Central memory CD4-positive, alpha-beta T cell (primary cell): ENCODE data around the gene FIGNL2.
"Not testable (repeated sequence)": the region's sequence is repeated elsewhere in the genome, so short reads cannot be mapped to it uniquely, and the experiment has no call there.

Source experiments
- DNase-seq: peaks from one replicate; pipeline ENCODE4 v3.0.0; 2022

The FIGNL2 gene

DNA sequence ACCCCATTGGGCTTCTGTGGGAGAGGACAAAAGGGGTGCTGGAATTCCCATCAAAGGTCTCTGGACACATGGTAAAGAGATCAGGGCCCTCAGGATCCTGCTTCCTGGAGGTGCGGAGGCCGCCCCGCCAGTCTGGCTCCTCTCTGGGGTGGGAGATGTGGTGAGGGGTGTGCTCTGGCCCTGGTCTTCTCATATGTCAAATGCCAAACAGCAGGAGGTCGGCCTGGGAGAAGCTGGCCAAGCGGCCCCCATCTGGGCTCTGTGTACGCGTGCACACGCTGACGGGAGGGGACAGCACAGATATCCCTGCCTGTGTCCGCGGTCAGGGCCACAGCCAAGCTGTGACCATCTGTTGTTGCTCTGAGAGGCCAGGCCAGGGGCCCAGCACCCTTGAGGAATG, 14.1 kb downstream of the FIGNL2 start:
- no peak for DNase-seq

DNA sequence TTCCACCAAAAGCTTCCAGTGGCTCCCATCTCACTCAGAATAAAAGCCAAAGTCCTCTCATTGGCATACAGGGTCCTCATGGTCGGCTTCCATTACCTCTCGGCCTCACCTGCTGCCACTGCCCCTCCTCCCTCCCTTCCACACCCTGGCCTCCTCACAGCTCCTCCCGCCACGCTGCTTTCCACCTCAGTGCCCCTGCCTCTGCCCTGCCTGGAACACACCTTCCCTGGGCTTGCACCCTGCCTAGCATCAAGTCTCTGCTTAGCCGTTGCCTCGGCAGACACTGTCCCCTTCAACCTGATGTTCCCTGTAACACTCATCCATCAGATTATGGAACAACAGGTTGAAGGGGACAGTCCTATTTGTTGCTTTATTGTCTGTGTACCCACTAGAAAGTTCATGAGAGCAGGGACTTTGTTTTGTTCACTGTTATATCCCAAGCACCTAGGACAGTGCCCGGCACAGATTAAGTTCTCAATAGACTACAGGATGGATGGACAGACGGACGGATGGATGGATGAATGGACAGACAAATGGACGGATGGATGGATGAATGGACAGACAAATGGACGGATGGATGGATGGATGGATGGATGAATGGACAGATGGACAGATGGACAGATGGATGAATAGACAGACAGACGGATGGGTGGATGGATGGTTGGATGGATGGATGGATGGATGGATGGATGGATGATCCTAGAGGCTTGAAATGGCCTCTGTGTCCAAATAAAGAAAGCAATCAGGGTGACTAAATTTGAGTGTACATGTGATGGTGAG, 14.9 kb downstream of the FIGNL2 start:
- no peak for DNase-seq

GRCh38 chr12:51832354-51833107, 16.0 kb downstream of the FIGNL2 start:
- DNase-seq, result no peak

DNA sequence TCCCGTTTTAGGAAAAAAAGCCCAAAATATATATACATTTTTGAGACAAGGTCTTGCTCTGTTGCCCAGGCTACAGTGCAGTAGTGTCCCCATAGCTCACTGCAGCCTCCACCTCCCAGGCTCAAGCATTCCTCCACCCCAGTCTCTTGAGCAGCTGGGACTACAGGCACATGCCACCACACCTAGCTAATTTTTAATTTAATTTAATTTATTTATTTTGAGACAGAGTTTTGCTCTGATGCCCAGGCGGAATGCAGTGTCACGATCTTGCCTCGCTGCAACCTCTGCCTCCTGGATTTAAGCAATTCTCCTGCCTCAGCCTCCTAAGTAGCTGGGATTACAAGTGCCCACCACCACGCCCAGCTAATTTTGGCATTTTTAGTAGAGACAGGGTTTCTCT, 16.7 kb downstream of the FIGNL2 start:
- DNase-seq, result not testable (repeated sequence)

DNA sequence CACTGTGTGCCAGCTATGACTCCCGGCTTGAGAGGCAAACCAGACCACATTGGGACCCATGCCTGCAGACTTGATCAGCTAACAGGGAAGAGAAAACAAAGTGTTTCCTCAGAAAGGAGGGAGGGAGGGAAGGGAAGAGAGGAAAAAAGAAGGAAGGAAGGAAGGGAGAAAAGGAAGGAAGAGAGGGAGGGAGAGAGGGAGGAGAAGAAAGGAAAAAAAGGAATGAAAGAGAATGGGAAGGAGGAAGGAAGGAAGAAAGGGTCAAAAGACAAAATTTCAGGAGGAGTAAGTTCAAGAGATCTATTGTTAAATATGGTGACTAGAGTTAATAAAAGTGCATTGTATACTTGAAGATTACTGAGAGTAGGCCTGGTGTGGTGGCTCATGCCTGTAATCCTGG, 18.9 kb downstream of the FIGNL2 start:
- DNase-seq, result no peak

- no peak for DNase-seq
Measured at GRCh38 chr12:51829011-51829481, 19.5 kb downstream of the FIGNL2 start.

- no peak for DNase-seq
Measured at GRCh38 chr12:51827925-51828818, 20.3 kb downstream of the FIGNL2 start.

- DNase-seq, result no peak
Measured at GRCh38 chr12:51826881-51827280, 21.6 kb downstream of the FIGNL2 start.

DNA sequence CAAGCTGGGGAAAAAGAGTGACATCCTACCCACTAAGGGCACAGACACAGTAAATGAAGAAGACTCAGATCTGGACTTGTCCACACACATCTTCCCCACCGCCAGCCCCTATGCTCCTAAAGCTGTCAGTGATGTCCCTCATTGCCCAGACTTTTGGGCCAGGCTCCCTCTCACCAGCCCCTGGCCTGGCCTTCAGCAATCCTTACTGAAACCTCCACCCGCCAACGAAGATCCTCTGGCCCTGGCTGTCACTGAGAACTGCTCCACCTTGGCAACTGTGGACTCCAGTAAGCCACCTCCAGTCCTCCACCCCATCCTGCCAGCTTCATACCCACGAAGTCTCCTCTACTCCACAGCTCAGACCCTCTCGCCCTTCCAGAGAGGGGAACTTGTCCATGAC, 23.3 kb downstream of the FIGNL2 start:
- DNase-seq, result no peak

DNA sequence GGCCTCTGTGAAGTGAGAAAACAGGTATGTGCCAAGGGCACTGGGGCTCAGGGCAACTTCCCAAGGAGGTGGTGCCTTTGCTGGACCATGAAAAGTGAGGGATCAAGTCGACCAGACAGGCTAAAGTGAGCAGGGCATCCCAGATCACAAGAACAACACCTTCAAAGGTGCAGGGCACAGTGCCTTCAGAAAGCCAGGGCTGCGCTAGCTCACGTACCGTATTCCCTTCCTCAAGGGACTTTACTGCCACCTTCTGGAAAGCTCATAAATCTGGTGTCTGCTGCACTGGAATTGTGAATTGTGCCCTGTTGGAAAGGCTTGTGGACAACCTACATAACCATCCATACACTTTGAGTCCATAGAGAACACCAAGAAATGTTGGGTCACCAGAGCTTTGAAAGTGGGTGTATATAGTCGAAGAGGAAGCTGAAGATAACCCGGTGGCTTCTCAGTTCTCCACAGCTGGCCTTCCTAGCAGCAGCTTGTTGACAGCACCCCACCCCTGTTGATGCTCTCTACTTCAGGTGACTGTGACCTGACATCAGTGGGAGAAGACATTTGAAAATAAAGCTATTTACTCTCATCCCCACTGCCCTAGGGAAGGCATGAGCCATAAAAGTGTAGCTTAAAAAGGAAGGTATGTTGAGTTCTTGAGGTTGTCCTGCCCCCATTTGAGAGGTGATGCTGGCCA, 24.5 kb downstream of the FIGNL2 start:
- peak; percentile 16 for DNase-seq

DNA sequence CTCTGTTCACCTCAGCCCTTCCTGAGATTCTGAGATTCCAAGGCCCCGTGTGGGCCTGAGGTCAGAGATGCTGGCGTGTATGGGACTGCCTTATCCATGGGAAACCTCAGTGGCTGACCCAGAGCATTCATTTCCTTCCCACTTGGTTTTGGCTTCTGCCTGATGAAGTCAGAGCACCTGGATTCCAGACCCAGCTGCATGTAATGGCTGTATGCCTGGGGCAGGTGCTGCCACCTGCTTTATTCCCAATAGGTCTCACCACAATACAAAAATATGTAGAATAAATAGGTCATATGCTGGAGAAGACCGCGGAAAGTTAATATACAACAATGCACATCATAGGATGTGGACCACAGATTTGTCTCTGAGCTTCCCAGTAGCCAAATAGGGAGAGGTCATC, 25.6 kb downstream of the FIGNL2 start:
- no peak for DNase-seq

DNA sequence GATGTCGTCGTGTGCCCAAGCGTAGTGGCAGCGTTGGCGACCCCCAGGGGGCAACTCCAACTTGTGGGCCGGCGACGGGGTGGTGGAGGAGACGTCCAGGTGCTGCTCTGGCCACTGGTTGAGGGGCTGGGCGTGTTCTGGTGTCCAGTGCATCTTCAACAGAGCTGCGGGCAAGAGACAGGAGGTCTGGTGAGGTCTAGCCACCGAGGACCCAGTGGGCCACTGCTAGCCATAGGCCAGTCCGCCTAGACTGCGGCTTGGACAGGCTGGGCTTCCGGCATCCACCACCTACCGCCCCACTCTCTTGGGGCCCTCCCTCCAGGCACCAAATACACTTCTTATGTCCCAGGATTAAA, 26.3 kb downstream of the FIGNL2 start:
- no peak for DNase-seq

GRCh38 chr12:51821440-51822260, 26.9 kb downstream of the FIGNL2 start:
- DNase-seq, result no peak

DNA sequence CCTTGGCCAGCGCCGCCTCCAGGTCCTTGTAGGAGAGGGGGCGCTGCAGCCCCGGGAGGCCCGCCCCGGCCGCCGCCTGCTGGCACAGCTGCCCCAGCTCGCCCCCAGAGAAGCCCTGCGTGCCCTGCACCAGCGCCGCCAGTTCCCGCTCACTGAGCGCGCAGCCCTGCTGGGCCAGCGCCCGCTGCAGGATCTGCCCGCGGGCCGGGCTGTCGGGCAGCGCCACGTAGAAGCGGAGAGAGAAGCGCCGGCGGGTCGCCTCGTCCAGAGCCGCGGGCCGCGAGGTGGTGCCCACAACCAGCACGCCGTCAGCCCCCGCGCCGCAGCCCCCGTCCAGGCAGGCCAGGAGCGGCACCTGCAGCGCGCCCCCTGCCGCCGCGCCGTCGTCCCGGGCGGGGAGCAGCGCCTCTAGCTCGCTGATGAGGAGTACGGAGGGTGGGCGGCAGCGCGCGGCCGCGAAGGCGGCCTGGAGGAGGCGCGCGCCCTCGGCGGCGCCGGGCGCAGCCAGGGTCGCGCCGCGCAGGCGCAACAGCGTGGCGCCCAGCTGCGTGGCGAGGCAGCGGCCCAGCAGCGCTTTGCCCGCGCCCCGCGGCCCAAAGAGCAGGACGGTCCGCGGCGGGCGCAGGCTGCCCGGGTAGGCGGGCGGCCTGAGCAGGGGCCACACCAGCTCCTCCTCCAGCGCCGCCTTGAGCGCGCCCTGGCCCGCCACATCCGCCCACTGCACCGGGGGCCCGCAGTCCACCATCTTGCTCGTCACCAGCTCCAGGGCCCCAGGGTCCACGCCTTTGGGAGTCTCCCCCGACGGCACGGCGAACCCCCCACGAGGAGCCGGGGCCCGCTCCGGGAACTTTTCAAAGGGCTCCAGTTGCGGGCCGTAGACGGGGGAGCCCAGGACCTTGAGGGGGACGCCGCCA, 27.7 kb downstream of the FIGNL2 start:
- peak; percentile 64 for DNase-seq

- no peak for DNase-seq
Measured at GRCh38 chr12:51819736-51820525, 28.6 kb downstream of the FIGNL2 start.

DNA sequence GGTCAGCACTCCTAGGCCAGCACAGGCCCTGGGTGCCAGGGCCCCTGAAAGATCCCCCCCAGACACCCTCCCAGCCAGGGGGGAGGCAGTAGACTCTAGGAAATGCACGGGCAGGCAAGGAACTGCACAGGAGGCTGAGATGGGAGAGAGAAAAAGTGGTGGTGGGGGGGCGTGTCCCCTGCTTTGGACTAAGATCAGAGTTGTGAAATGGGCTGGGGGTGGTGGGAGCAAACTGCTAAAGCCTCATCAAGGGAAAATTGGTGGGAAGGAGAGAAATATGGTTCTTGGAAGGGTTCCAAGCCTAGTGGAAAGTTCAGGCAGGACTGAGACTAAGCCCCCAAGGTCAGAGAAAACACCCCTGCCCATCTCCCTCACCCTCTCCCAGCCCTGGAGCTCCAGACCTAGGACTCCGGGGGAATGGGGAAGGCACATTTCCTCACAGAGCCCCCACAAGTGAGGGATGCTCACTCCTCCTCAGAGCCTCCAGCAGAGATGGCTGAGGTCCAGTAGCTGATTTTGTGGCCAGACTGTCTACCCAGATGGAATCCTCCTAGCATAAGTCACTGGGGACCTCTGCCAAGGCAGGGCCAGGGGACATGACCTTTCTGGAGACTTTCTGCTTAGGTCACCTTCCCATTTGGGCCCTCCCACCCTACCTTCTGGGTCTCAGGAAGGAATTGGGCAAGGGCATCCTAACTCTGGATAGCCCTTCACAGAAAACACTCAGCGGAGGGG, 29.8 kb downstream of the FIGNL2 start:
- DNase-seq, result no peak

GRCh38 chr12:51818086-51818485, 30.4 kb downstream of the FIGNL2 start:
- DNase-seq, result no peak

DNA sequence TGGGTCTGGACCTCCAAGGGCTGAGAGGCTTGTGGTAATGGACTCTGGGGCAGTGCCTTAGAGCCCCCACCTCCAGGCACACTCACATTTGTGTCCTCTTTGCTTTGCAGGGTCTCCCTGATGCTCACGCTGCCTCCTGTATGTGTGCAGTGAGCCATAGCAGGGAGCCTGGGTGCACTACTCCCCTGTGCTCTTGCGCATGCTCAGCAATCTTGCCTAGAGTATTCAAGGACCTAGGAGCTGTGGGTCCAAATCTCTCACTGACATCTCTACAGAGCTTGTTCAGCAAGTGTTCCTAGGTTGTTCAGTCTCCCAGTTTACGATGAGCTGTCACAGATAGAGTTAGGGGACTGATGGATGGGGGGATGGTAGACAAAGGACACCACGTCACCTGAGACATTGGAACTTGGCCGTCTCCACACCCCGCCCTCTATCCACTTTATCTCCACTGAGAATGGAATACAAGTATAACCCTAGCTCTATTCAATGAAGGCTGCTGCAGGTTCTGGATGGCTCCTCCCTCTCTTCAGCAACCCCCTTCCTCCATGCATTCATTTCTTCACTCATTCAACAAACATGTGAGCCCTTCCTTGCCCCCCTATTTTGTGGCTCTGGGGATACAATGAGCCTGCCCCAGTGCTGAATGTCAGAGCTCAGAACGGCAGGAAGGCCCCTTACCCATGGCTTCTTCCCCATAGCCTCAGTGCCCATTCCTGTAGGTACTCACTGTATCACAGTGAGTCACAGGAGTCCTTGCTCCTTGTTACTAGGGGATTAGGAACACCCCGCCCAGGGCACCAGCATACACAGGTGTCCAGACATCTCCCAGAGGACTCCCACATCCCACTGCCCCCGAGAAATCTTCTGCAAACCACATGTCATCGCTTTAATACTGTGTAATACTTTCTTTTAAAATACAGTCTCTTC, 31.2 kb downstream of the FIGNL2 start:
- DNase-seq, result no peak
